Esophagus mucosa (tissue), 1 donor: ENCODE measurements around the gene ARID3A. TPM values are rescaled to one million over a fixed set of nuclear protein-coding genes. Genes with fewer than 3 reads are reported as not detected.

Experiments used
- ATAC-seq: fragments of 200-7000 bp; cut with Tn5 transposase; one replicate; pipeline ENCODE4 v1.9.1; 2020
- total RNA-seq: library from RNA; stranded (reverse); gene quantifications from one replicate; pipeline ENCODE4 v1.2.4, GENCODE V29; 2023
- donor health status: DM: yes; HTN: yes; CAD: no.

ARID3A gene
- total RNA-seq, 1 donor from 2014 or later = 6.9 TPM

DNA sequence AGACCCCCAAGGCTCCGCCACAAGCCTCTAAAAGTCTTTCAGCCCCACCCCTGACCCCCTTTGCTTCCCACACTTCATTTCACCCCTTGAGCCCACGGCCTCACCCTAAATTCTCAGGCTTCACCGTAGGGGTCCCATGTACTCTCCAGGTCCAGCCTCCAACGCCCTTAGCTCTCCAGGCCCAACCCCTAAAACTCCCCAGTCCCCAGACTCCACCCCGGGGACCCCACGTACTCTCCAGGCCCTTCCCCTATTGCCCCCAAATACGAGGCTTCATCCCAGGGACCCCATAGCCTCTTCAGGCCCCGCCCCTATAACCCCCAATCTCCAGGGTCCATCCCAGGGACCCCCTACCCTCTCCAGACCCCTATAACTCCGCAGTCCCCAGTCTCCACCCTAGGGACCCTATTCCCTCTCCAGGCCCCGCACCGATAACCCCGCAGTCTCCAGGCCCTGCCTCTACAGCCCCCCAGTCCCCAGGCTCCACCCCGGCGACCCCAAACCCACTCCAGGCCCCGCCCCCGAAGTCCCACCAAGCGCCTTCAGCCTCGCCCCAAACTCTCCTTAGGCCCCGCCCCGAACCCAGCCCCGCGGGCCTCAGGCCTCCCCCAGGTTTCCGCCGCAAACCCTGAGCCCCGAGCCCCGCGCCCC, 33.5 kb upstream of the ARID3A start:
- ATAC-seq = peak; percentile 28

DNA sequence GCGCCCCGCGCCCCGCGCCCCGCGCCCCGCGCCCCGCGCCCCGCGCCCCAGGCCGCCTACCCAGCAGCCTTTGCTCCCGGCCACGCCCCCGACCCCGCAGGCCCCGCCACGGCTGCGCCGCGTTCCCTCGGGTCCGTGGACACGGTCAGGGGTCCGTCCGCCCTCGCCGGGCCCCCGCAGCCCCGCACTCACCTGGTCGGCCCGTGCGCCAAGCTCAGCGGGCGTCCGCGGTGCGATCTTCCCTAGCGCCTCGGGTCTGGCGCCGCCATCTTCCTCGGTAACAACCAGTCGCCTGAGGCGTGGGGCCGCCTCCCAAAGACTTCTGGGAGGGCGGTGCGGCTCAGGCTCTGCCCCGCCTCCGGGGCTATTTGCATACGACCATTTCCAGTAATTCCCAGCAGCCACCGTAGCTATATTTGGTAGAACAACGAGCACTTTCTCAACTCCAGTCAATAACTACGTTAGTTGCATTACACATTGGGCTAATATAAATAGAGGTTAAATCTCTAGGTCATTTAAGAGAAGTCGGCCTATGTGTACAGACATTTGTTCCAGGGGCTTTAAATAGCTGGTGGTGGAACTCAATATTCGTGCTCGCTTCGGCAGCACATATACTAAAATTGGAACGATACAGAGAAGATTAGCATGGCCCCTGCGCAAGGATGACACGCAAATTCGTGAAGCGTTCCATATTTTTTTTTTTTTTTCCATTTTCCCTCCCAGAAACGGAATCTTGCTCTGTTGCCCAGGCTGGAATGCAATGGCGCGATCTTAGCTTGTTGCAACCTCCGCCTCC, 32.7 kb upstream of the ARID3A start, which contains the start of the genes MED16 and RNU6-9:
Gene MED16, minus strand, starts transcription at position 294 of the 796 bp plus-strand sequence. CDS start 2,056 bp downstream, outside the sequence.
Gene RNU6-9, plus strand, starts transcription at position 591 of the 796 bp plus-strand sequence.
- peak; percentile 85 for ATAC-seq

DNA sequence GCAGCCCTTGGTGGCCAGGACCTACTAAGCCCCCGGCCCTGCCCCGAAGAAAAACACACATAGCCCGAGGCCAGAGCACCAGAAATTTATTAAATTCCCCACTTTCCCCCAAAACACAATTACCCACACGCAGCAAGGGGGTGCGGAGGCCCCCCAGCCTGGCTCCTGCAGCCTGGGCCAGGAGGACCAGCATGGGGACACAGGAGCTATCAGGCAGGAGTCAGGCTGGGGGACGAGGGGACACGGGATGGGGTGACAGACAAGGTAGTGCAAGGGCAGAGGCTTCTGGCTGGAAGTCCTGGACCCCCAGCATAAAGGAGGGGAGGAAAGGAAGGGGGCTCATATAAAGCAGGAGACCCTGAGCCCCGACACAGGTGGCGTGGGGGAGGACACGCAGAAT, 29.4 kb upstream of the ARID3A start:
- ATAC-seq = no peak

DNA sequence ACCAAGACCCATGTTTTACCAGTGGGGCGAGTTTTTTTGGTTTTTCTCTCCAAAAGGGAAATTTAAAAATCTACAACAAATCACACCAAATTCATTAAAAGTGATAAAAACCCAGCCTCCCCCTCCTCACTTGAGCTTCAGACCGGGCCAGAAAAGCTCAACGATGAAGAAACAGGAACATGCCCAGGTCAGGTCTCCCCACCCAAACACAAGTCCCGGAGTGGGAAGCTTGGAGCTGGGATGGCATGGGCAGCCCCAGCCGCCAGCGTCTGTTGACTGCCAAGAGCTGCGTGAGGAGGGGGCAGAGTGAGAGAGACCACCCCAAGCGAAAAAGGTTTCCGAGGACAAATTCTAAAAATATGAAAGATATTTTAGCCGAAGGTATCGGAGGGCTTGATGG, 28.8 kb upstream of the ARID3A start:
- ATAC-seq = no peak

DNA sequence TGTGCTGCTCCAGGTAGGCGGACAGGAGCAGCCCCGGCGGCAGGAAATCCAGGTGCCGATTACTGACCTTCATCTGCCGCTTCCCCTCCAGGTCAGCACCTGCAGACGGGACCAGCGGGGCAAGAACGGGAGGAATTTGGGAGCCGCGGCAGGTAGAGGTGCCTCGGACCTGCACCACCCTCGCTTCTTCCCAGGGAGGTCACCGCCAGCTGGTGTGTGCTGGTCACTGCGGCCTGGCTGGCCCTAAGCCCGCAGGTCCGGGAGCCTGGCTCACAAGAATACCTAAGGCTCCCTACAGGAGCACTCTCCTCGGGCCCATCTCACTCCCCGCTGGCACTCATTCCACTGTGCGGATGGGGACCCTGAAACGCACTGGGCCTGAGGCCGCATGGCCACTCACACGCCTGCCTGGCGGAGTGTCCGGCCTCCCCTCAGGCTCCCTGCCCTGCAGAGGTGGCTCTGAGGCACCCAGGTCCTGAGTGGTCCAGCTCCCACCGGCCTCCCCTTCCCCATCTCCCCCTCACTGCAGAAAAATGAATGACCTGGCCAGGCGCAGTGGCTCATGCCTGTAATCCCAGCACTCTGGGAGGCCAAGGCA, 28.3 kb upstream of the ARID3A start:
- ATAC-seq = no peak

DNA sequence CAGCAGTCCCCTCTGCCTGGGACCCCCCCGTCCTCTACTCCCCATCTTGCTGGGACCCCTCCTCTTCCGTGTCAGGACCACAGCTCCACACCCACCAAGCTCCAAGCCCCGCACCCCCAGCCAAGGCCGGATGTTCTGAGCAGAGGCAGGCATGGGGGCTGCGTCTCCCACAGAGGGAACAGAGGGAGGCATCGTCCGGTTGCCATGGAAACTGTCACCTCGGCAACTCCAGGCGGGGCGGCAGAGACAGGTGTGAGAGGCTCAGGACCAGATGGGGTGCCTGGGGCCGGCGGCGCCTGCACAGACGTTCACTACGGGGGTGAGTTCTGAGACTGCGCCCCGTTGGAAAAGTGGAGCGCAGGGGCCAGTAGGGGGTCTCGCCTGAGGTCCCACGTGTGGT, 27.2 kb upstream of the ARID3A start:
- ATAC-seq = no peak

DNA sequence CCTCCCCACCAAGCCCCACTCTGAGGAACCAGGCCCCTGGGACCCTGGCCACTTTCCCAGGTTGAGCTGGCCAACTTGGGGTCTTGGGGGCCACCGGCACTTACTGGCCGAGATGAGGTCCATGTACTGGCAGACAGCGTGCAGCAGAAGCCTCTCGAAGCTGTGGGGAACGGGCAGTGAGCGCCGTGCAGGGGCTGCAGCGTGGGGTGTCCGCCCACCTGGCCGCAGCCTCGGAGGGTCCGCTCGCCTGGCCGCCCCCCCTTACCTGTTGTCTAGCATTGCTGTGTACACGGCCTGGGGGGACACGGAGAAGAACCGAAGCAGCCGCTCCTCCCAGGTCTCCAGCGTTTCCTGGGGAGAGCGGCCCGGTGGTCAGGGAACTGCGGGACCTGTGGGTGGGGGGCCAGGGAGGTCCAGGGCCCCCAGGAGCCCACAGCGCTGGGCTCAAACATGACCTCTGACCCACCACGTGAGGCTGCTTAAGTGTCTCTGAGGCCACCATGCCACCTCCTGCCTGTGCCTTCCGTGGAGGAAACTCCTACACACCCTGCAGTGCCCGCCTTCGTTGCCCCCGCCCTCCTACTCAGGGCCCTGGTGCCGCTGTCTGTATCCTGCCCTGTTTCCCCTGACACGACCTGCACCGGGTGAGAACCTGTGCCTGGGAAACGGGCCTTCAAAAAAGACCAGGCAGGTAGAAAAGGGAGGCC, 26.3 kb upstream of the ARID3A start:
- no peak for ATAC-seq

DNA sequence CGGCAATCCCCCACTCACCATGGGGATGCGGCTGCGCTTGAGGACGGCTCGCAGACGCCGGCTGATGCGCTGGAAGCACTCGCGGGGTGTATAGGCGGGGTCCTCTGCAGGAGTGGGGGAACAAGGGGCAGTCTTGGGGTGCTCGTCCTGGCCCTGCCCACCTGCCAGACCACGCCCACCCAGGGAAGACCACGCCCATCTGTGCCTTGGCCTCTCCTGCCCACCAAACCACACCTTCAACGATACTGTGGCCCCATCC, 25.9 kb upstream of the ARID3A start:
- peak; percentile 7 for ATAC-seq

DNA sequence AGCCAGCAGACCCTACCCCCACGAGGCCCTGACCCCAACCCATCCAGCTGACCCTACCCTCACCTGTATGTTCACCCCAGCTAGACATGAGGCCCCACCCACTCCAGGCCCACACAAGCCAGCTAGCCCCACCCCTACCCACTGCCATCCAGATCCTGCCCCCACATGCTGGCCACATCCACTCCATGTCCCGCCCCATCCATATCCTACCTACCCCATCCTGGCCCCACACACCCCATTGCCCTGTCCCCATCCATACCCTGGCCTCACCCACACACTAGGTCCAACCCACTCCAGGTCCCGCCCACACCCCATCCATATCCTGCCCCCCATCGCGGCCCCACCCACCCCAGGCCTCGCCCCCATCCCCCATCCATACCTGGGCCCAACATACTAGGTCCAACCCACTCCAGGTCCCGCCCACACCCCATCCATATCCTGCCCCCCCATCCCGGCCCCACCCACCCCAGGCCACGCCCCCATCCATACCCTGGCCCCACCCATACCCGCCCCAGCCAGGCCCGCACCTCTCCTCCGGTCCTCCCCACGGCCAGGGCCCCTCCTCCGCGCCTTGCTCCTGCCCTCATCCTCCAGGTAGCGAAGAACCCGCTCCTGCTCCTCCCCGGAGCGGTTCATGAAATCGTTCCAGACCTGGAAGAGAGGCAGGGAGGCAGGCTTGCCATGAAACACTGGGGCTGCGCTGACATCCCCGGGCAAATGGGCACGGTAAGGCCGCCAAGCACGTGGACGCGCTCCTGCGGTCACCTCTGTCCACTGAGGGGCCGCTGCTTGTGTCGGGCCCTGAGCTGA, 25.3 kb upstream of the ARID3A start:
- ATAC-seq = peak; percentile 49

DNA sequence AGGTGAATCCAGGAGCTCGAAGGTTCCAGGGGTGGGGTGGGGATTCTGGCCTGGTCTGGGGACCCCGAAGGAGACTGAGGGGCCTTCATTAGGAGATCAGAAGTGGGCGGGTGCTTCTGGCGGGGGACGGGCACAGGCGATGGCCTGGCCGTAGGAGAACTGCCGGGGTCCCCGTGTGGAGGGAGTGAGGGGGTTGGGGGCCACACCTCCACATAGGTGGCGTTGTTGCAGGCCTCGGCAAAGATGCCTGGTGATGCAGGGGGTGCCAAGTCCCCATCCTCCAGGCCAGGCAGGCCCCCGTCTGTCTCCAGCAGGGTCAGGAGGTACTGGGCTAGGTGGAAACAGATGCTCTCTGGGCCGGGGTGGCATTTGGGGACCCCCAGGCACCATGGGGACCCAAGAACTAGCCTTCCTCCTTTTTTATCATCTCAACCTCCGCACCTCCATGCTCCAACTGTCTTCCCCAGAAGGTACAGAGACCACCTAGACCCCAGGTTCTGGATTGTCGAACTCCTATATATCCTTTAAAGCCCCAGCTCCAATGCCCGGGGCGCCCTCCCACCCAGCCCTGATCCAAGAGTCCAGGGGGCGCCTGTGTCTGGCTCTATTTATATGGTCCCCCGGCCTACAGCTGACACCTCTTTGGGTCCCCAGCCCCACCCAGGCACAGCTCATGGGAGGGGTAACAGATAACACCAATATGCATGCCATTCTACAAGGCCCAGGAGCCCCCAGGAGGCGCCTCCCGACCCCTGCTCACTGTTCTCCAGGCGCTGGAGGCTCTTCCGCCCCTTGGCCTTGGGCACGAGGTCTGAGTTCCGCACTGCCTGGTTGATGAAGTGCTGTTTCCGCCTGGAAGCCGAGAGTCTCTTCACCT, 24.4 kb upstream of the ARID3A start:
- no peak for ATAC-seq

DNA sequence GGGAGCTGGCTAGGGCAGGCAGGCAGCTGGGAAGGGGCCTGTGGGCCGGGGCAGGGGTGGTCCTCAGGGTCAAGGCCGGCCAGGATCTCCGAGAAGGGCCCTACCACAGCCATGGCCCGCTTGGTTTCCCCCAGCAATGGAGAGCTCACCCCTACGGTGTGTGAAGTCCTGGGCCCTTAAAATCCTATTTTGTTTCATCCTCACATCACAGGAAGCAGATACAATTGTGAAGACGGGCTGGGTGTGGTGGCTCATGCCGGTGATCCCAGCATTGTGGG, 23.8 kb upstream of the ARID3A start:
- no peak for ATAC-seq

DNA sequence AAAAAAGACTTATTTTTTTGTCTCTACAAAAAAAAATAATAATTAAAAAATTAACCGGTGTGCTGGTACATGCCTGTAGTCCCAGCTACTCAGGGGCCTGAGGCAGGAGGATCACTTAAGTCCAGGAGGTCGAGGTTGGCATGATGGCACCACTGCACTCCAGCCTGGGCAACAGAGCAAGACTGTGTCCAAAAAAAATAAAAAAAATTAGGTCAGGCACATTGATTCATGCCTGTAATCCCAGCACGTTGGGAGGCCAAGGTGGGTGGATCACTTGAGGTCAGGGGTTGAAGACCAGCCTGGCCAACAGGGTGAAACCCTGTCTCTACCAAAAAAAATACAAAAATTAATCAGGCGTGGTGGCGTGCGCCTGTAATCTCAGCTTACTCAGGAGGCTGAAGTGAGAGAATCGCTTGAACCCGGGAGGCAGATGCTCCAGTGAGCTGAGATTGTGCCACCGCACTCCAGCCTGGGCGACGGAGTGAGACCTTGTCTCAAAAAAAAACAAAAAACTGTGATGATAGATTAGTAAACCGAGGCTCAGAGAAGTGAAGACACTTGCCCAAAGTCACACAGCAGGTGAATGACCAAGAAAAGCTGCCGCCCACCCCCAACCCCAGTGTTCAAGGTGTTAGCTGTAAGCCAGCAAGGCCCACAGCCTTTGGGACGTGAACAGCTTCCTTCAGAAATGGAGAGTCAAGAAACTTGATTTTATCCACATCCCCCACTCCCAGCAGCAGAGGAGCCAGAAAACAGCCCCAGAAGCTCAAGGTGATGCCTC, 23.2 kb upstream of the ARID3A start:
- ATAC-seq = no peak

DNA sequence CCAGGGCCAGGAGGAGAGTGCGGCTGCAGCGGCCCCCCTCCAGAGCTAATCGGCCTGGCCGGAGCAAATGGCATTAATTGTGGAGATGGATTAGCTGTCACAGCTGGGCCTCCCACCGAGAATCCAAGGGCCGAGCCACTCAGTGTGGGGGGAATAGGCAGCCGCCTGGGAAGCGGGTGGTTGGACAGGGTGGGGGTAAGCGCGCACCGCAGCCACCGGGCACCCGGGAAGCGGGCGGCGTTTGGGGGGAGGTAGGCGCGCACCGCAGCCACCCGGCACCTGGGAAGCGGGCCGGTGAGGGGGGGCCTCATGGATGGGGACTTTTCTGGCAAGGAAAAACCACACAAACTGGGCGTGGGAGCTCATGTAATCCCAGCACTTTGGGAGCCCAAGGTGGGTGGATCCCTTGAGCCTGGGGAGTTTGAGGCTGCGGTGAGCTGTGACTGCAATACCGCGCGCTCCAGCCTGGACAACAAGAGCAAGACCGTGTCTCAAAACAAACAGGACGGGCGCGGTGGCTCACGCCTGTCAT, 22.5 kb upstream of the ARID3A start:
- no peak for ATAC-seq

DNA sequence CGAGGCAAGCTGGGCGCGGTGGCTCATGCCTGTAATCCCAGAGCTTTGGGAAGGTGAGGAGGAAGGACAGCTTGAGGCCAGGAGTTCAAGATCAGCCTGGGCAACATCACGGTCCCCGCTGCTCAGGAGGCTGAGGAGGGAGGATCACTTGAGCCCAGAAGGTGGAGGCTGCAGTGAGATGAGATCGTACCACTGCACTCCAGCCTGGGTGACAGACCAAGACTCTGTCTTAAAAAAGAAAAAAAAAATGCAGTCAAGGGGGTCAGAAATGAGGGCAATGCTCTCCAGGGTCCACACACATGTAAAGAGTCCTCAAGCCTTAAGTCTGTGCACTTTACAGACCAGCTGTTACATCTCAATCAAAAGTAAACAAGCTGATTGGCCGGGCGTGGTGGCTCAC, 21.3 kb upstream of the ARID3A start:
- ATAC-seq = no peak

DNA sequence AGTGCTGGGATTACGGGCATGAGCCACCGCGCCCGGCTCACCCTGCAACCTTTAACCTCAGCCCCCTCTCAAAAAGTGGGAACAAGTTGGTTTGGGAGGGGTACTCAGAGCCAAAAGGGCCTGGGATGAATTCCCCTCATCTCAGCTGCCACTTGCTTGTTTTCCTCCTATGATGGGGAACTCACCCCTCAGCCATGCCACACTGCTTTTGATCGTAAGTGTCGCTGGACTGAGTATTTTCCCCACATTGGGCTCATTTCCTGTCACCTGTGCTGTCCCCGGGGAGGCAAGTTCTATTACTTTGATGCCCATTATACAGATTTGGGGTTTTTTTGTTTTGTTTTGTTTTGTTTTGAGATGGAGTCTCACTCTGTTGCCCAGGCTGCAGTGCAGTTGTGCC, 19.4 kb upstream of the ARID3A start:
- ATAC-seq = no peak

DNA sequence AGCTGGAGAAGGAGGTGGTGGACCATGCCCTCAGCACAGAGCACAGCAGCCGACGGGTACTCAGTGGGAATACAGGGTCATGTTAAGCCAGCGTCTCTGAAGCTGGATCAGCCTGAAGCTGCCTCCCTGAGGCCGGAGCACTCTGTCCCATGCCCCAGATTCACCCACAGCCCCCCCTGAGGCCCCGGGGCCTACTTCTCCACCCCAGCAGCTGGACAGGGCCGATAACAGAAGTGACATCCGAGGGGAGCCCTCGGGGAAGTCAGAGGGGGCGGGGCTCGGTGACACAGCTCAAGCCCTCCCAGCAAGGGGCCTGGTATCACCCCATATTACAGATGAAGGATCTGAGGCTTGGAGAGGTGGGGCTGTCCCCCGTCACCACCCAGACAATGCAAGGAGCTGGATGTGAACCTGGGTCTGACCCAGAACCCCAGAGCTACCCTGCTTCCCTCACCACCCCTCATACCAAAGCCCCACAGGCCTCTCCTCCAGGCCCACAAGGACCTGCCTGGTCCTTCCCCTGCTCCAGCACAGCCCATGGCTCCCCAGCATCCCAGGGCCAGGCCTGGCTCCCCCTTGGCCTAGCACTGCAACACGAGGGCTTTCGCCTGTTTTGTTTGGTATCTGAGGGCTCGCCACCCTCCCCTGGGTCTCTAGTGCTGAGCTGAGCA, 18.5 kb upstream of the ARID3A start:
- ATAC-seq = no peak

DNA sequence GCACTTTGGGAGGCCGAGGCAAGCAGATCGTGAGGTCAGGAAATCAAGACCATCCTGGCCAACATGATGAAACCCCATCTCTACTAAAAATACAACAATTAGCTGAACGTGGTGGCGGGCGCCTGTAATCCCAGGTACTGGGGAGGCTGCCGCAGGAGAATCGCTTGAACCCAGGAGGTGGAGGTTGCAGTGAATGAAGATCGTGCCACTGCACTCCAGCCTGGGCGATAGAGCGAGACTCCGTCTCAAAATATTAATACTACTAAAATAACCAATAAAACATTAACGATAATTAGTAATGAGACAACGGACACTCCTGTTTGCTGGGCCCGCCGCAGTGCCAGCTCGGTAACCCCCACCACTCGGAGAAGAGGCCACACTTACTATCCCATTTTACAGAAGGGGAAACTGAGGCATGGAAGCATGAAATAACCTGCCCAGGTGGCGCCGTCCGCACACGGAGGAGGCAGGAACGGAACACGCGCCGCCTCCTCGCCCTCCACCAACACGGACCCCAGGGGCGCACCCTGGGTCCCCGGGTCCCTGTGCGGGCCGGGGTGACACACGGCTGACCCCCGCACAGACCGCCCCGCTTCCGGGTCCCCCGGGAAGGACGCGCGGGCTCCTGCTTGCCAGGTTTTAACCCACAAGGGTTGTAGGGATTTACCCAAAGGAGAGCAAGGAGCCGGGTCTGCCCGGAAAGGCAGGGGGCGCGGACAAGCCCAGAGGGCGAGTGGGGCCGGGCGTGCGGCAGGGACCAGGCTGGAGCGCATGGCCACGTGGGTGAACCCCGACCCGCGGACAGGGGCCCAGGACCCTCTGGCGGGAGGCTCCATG, 14.4 kb upstream of the ARID3A start:
- no peak for ATAC-seq

DNA sequence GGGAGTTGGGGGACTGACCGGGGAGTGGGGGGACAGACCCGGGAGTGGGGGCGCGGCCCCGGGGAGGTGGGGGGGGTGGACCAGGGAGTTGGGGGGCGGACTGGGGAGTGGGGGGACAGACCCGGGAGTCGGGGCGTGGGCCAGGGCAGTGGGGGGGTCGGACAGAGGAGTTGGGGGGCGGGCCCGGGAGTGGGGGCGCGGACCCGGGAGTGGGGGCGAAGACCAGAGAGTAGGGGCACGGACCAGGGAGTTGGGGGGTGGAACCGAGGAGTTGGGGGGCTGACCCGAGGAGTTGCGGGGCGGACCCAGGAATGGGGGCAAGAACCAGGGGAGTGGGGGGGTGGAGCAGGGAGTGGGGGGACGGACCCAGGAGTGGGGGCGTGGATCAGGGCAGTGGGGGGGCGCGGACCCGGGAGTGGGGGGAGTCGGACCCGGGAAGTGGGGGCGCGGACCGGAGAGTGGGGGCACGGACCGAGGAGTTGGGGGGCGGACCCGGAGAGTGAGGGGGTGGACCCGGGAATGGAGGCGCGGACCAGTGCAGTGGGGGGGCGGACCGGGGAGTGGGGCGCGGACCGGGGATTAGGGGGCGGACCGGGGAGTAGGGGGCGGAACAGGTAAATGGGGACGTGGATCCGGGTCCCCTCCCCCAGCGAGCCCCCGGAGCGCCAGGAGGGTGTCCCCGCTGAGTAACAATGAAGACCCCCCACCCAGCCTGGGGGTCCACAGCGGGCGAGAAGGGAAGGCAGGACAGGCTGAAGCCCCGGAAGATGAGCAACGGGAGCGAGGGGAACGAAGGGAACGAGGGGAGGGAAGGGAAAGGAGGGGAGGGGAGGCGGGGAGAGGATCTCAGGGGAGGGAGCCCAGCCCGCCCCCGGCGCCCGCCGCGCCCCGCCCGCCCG, 13.4 kb upstream of the ARID3A start:
- peak; percentile 4 for ATAC-seq
